HG02840 (cell line): ENCODE results near the gene ANKRD40.
"Not testable (repeated sequence)": the region's sequence is repeated elsewhere in the genome, so short reads cannot be mapped to it uniquely, and the experiment has no call there.

Experiments used
- ATAC-seq: cut with Tn5 transposase; IDR thresholded peaks from one replicate; pipeline ENCODE4 v1.9.1; 2021; ENCODE audit warnings: mild to moderate bottlenecking, moderate library complexity, moderate number of reproducible peaks; ENCODE audit not compliant: unreplicated experiment, low FRiP score

Gene ANKRD40

DNA sequence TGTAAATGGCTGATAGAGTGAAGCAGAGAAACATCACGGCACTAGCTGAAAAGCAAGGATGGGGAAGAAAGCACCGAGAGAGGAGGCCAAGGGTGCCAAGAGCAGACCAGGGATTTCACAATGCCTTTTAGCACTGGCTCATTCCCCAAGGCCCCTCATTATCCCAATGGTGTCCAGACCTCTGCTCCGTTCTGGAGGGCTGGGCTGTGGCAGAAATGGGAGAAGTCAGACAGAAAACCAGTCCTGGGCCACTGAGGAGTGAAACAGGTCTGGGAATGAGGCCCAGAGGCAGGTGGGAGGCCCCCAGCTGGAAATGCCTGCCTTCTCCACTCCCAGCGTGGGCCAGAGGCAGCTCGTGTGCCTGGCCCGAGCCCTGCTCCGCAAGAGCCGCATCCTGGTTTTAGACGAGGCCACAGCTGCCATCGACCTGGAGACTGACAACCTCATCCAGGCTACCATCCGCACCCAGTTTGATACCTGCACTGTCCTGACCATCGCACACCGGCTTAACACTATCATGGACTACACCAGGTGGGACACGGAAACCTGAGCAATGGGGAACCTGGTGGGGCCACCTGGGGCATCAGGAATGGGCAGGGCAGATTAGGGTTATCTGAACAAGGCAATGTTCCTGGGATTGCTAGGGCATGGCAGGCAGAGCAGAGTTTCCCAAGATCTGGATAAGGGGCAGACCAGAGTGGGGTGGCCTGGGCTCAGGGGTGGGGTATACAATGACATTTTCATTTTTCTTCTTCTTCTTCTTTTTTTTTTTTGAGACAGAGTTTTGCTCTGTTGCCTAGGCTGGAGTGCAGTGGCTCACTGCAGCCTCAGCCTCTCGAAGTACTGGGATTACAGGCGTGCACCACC lies 20.3 kb downstream of the ANKRD40 start:
- ATAC-seq, result no peak

DNA sequence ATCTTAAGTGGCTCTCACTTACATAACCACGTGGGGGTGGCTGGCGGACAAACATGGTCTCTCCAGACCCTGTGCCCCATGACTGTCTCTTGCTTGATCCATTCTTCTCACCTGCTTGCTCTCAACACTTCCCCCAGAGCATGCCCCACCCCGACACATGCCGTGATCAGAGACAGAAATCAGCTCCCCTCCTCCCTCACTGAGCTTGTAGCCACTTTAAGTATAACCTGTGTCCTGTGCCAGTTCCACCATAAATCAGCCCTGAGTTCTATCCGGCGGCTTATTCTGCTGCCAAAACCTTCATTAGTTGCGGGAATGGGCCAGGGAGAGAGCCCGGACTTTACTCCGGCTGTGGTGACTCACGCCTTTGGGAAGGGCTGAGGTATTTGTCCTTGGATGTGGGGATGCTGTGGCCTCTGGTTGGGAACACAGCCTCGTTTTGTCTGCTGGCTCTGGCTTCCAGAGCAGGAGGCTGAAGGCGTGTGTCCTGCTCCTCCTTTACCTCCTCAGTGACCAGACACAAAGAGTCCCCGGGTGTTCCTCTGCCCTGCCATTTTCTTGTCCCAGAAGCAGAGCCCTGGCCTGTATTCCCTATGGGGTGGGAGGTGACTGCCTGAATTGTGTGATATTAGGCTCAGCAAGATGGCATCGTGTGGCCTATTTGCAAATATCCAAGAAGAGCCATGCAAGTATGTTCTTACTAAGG lies 21.1 kb downstream of the ANKRD40 start:
- ATAC-seq, result no peak

DNA sequence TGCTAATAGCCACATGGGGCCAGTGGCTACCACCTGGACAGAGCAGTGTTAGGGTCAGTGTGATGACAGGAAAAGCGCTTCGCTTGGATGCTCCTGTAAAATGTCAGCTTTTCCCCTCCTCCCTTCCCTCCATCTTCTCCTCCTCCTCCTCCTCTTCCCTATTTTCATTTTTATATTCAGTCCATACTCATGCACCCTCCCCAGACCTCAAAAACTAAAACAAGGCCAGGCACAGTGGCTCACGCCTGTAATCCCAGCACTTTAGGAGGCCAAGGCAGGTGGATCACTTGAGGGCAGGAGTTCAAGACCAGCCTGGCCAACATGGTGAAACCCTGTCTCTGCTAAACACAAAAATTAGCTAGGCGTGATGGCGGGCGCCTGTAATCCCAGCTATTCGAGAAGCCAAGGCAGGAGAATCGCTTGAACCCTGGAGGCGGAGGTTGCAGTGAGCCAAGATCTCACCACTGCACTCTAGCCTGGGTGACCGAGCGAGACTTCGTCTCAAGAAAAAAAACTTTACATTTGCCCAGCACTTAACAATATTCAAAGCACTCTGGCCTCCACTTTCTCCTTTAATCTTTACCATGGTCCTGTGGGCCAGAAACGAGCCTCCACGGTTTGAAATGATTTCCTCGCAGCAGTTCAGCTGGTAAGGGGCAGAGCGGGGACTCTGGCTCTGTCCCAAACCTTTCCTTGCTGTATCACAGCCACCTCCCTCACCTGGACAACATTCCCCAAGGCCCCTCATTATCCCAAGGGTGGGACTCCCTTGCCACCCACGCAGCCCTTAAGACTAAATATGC lies 21.8 kb downstream of the ANKRD40 start:
- no peak for ATAC-seq

DNA sequence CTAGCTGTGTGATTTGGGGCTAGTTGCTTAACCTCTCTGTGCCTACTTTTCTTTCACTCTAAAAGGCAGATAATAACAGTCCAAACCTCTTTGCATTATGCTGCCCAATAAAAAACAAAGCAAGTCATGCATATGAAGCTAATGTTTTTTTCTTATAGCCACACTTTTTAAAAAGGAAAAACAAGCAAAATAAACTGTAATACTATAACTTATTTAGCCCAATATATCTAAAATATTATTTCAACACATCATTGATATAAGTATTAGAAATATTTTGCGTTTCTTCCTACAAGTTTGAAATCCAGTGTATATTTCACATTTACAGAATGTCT lies 22.4 kb downstream of the ANKRD40 start:
- no peak for ATAC-seq

DNA sequence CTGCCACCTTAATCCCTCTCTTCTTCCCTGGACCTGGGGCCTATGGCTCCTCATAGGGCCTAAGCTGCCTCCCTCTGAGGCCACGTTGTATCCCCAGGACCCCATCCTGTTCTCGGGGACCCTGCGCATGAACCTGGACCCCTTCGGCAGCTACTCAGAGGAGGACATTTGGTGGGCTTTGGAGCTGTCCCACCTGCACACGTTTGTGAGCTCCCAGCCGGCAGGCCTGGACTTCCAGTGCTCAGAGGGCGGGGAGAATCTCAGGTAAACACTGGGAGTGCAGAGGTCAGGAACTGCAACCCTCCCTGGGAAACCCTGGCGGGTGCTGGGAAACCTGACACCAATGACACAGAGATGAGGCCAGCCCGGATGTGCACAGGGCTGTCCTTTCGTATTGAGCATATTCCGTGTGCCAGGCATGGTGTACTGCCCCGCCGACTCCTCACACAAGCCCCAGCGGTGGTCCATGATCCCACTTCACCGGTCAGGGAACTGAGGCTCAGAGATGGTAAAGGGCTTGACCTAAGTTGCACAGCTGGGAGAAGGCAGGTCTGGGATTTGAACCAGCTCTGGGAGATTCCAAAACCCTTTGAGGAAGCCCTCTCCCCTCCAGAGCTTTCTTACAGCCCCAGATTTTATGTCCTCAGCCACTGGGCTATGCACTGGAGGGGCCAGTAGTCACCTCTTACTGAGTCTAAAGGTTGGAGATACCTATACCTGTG lies 22.9 kb downstream of the ANKRD40 start:
- ATAC-seq, result no peak

DNA sequence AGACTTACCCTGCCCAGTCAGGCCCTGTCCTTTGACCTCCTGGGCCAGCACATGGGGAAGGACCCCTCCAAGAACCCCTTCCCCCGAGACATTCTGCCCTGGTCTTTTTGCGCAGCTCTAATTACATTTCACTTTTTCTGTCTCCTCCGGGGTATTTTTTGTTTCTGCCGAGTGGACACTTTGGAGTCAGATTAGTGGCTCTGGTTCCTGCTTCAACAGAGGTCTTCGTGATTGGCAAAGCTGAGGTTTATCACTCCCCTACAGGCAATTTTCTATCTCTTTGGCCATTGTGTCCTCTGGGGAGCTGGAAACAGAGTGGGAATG lies 23.5 kb downstream of the ANKRD40 start:
- no peak for ATAC-seq

DNA sequence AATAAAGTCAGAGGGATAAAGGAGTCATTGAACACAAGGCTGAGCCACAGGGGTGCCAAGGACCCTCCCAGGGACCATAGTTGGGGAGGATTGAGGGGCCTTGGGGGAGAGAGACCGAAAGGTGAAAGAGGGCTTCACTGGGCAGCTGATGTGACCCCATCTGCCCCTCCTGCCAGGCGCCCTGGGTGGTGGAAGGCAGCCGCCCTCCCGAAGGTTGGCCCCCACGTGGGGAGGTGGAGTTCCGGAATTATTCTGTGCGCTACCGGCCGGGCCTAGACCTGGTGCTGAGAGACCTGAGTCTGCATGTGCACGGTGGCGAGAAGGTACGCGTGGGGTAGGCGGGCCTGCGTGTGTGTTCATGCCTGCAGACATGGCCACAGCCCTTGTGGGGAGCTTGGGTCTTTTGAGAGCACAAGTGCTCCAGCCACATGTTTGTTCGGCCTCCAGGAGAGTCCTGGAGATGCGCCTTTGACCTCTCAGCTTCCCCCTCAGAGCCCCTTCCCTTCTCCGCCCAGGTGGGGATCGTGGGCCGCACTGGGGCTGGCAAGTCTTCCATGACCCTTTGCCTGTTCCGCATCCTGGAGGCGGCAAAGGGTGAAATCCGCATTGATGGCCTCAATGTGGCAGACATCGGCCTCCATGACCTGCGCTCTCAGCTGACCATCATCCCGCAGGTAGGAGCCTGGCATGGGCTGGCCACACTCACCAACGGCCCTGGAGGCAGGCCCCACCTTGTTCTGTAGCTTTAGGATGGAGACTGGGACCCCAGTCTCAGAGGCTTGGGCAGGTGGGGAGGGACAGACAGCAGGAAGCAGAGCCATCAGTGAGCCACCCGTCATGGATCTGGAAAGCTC lies 24.1 kb downstream of the ANKRD40 start:
- ATAC-seq, result no peak

DNA sequence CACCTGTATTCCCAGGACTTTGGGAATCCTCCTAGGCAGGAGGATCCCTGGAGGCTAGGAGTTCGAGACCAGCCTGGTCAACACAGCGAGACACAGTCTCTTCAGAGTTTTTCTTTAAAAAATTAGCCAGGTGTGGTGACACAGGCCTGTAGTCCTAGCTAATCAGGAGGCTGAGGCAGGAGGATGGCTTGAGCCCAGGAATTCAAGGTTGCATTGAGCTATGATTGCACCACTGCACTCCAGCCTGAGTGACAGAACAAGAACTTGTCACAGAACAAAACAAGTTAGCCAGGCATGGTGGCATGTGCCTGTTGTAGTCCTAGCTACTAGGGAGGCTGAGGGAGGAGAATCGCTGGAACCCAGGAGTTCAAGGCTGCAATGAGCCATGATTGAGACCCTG lies 24.8 kb downstream of the ANKRD40 start:
- no peak for ATAC-seq

DNA sequence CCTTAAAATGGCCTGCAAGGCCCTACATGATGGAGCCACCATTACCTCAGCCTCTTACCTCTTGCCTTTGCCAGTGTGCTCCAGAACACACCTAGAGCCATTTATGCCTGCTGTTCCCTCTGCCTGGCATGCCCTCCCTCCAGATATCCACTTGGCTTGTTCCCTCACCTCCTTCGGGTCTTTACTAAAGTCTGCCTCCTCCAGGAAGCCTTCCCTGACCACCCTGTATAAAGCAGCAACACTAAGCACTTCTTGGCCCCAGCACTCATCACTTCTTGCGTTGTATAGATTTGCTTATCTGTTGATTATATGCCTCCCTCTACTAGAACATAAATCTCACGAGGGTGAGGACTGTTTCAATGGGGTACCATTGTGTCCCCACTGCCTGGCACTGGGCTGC lies 25.3 kb downstream of the ANKRD40 start:
- no peak for ATAC-seq

DNA sequence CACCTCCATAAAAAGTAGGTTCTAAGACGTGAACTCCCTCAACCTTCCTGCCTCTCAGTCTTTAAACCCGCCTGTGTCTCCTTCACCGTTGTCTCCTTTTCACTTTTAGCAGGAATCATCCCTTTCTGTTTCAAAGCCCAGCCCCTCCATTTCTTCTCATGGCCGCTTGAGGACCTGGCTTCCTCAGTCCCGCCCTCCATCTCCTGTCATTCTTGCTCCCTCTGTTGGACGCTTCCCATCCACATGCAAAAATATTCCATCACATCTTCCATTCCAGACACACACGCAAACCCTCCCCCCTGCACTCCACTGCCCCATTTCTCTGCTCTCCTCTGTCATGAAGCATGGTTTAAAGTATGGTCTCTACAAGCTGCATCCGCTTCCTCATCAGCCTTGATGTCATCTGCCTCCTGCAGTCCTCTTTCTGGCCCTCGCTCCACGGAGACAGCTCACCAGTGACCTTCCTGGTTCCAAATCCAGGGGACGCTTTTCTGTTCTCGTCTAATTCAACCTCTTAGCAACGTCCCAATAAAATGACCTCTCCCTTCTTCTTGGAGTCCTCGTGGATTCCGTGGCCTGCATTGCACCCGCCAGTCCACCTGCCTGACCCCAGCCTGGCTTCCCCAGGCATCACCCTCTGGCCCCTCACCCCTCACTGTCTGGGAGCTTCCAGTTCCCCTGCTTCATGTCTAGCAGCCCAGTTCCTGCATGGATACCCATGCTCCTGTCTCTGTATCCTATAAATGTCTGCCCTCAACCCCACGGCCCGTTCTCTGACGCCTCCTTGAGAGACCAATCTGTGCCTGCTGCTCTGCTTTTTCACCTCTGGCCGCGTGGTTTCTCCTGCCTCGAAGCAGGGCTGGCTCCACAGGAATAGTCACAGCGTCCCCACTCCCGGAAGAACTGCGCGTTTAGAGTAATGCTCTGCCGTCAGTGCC lies 26.2 kb downstream of the ANKRD40 start:
- ATAC-seq, result no peak

DNA sequence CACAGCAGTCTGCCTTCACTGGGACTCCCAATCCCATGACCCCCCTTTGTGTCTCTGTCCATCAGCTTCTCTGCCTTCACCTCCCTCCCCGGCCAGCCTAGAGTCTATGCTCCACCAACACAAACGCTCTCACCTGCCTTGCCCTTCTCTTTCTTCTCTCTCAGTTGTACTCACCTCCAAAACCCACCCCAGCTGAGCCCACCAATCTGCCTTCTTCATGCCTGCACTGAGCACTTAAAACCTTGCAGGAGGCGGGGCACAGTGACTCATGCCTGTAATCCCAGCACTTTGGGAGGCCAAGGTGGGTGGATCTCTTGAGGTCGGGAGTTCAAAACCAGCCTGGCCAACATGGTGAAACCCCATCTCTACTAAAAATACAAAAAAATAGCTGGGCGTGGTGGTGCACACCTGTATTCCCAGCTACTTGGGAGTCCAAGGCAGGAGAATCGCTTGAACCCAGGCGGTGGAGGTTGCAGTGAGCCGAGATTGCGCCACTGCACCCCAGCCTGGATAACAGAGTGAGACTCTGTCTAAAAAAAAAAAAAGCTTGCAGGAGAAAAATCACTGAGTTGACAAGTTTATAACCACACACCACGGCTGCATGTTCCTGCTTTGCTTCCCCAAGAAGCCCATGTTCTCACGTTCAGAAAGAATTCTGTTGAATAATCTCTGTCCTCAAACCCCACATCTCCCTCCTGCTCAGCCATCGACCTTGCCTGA lies 27.0 kb downstream of the ANKRD40 start:
- ATAC-seq, result not testable (repeated sequence)

DNA sequence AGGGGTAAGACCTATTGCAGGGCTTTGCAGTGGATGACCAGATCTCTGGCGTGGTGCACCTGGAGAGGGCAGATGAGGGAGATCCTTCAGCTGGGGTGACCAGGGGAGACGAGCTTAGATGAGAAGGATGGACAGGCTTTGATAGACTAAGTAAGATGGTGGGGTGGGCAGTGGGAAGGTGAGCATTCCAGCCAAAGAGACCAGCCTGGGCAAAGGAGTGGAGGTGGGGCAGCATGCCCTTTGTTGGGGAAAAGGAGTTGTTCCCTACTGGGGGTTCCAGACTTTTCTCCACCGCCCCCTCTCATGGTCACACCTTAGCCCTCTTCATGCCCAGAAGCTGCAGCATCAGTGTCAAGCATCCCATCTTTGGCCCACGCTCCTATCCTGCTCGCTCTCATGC lies 27.6 kb downstream of the ANKRD40 start:
- ATAC-seq, result no peak

DNA sequence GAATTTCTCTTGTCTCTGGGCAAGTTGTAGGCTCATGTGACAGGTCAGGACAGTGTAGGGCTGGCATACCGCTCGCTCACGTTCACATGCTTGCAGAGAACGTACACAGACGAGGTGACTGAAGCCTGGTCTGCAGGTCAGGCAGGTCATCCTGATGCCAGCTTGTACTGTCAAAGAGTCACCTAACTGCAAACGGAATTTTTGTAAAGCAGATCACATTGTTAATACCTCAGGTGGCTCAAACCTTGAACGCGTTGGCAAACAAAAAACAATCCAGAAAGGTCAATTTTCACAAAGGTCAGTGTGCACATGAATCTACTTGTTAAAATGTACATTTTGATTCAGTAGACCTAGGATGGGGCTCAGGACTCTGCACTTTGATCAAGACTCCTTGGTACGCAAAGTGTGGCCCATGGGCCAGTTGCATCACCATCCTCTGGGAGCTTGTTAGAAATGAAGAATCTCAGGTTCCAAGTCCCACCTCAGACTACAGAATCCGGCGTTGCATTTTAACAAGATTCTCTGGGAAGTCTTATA lies 28.6 kb downstream of the ANKRD40 start:
- no peak for ATAC-seq

DNA sequence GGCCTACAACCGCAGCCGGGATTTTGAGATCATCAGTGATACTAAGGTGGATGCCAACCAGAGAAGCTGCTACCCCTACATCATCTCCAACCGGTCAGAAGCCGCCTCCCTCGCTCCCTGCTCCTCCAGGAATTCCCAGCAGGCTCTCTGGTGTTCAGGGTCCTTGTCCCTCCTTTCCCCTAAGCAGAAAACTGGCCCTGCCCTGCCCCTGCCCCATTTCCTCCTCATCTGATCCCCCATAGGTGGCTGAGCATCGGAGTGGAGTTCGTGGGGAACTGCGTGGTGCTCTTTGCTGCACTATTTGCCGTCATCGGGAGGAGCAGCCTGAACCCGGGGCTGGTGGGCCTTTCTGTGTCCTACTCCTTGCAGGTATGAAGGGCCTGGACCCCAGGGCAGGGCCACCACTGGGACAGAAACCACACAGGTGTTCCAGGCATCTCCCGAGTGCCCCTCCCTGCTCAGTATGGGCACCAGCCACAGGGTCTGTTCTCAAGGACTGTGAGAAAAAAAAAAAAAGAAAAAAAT lies 29.8 kb downstream of the ANKRD40 start:
- ATAC-seq, result no peak

DNA sequence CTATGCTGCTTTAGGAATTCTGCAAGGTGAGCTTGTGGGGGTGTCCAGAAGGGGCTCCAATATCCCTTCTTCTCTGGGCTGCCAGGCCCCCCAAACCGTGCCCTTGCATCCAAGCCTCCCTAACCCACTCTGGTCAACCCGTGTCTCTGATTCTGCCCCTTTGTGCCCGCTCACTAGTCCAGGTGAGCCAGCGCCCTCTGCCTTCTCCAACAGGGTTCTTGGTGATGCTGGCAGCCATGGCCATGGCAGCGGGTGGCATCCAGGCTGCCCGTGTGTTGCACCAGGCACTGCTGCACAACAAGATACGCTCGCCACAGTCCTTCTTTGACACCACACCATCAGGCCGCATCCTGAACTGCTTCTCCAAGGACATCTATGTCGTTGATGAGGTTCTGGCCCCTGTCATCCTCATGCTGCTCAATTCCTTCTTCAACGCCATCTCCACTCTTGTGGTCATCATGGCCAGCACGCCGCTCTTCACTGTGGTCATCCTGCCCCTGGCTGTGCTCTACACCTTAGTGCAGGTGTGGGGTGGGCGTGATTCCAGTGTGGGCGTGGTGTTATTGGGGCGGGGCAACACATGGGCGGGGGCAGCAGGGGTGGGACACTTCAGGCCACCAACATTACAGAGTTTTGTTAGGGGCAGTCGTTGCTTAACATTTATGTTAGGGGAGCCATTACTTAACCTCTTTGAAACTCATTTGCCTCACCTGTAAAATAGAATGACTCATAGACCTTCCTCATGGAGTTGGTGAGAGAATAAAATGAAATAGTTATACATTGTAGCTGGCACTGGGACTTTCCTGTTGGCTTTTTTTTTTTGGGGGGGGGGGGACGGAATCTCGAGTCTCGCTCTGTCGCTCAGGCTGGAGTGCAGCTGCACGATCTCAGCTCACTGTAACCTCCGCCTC lies 31.4 kb downstream of the ANKRD40 start:
- no peak for ATAC-seq

DNA sequence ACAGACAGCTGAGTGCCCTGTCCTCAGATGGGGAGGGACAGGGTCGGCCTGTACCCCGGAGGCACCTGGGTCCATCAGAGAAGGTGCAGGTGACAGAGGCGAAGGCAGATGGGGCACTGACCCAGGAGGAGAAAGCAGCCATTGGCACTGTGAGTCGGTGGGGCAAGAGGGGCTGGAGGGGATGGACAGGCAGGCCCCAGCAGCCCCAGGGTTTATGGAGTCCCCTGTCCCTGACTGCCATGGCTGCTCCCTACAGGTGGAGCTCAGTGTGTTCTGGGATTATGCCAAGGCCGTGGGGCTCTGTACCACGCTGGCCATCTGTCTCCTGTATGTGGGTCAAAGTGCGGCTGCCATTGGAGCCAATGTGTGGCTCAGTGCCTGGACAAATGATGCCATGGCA lies 32.1 kb downstream of the ANKRD40 start:
- ATAC-seq, result no peak

DNA sequence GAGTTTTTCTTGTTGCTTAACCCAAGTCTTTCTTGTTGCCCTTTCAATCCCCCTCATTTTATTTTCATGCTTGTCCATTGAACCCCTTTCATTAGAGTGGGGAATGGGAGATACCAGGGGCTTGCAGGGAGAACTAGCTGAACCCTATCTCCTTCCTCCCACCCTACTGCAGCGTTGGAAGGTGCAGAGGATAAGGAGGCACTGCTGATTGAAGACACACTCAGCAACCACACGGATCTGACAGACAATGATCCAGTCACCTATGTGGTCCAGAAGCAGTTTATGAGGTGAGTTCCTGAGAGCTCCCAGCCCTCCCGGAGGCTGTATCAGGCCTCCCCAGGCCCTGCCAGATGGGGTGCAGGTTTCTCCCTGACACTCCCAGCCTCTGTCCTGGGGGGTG lies 32.5 kb downstream of the ANKRD40 start:
- no peak for ATAC-seq
